Uterus (tissue), 4 donors: ENCODE data around the gene SLC12A6. TPM values are rescaled to one million over a fixed set of nuclear protein-coding genes. Genes with fewer than 3 reads are reported as not detected.

Source experiments
- DNase-seq, 2 donors: peaks; one replicate each; pipeline ENCODE4 v3.0.0-alpha.2; 2019 to 2020
- H3K27ac ChIP-seq, 2 donors: fragments of 200-600 bp; sonication (generic); 1 replicate in 1 of 2; 2 replicates in 1 of 2; pipeline ENCODE4 v1.5.1; 2016 to 2018
- H3K27me3 ChIP-seq, 2 donors: fragments of 200-600 bp; sonication (generic); one replicate each; pipeline ENCODE4 v1.5.1; 2018 to 2019; ENCODE audit warnings: control low read depth in 1 of 2
- H3K36me3 ChIP-seq, 2 donors: fragments of 200-600 bp; sonication (generic); one replicate each; pipeline ENCODE4 v1.5.1; 2019; ENCODE audit warnings: control low read depth in 1 of 2
- H3K4me1 ChIP-seq, 2 donors: fragments of 200-600 bp; sonication (generic); one replicate each; pipeline ENCODE4 v1.5.1; 2018 to 2019; ENCODE audit warnings: control low read depth in 1 of 2
- H3K4me3 ChIP-seq, 2 donors: fragments of 200-600 bp; sonication (generic); 1 replicate in 1 of 2; 2 replicates in 1 of 2; pipeline ENCODE4 v1.5.1; 2018 to 2019; ENCODE audit warnings: mild to moderate bottlenecking in 1 of 2
- H3K9me3 ChIP-seq, 2 donors: fragments of 200-600 bp; sonication (generic); one replicate each; pipeline ENCODE4 v1.5.1; 2019; ENCODE audit warnings: control low read depth in 1 of 2
- POLR2A ChIP-seq, 2 donors: fragments of 450-650 bp; IDR thresholded peaks; one replicate each; pipeline ENCODE4 v1.6.1; 2016; ENCODE audit warnings: antibody characterized with exemption in 2 of 2, mild to moderate bottlenecking in 1 of 2, moderate library complexity in 1 of 2
- intact Hi-C: fragments of 100-400 bp; cut with DNase I; formaldehyde crosslinking; loops from one replicate; pipeline ENCODE4 v1.15.1; 2023; ENCODE audit warnings: low total_unique reads
- total RNA-seq, 4 donors: library from RNA; depleted of rRNA in 3 of 4; stranded (reverse); fragments of >200 nt in 3 of 4; gene quantifications; one replicate each; pipeline versions ENCODE4 v1.1.0 to v1.2.4, GENCODE V29; 2014 to 2023
- TF ChIP-seq, protein P1 (sequence below), 4 experiments: fragments of 200-600 bp in 2 of 4; fragments of 450-650 bp in 2 of 4; sonication (generic) in 2 of 4; IDR thresholded peaks; one replicate each; pipeline ENCODE4 v1.5.1; 2016 to 2019; ENCODE audit warnings: antibody characterized with exemption in 4 of 4, mild to moderate bottlenecking in 2 of 4, moderate library complexity in 1 of 4
- donor health status: DM: yes; HTN: yes; CAD: no.

The SLC12A6 gene
- total RNA-seq, 4 donors from 2014 or later = 16.8 to 26.9 (median 22.2) TPM

DNA sequence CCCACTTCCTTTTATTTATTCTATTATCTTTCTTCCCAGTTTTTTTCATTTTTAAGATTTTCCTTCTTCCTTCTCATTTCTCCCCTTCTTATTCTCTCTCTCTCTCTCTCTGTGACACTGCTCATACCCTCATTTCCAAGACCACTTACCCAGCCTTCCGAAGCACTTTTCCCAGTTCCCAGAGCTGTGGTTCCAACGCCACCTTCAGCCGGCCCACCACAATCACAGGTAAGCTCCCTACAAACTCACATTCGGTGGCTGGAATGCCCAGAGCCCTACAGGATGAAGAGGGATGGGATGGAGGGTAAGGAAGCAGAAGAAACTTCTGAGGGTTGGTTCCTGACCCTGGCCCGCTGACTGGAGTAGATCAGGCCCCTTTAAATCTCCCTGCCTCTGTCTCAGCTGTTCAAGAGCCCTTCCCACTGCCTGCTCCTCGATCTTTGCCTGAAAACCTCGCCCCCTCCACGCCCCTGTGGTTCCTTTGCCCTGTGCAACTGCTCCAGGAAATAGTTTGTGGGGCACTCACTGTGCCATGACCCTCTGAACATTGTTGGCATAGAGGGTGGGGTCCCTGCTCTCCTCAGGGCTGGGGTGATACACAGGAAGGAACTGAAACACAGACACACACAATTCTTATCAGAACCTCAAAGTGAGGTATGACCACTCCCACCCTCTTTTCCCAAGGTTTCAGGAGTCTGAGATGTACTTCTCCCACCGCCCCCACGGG lies 24.6 kb upstream of the SLC12A6 start:
- H3K4me3 ChIP-seq = no peak overlapping the region
- no peaks in the 10 kb centered on the region for H3K27me3 ChIP-seq
- H3K27ac ChIP-seq = no peak overlapping the region

DNA sequence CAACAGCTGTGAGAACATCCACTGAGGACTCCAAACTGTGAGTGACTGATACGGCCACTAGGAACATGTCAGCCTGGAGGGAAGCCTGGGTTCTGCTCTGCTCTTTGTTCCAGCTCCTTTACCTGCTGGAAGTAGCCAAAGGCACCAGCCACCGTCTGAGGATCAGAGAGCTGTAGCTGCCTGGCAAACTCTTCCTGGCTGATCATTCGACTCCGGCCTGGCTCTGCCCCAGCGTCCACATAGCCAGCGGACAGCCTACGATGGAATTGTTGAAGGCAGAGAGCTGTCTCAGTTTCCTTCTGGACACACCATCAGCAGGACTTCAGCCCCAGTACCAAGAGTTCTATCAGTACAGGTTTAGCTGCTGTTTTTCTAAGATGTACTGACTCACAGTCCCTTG lies 23.7 kb upstream of the SLC12A6 start:
- Histone ChIP-seq H3K27me3 (no peaks in the 10 kb centered on the region), H3K4me3 (no peak overlapping the region), H3K4me1 (no peaks in the 10 kb centered on the region), H3K9me3 (no peaks in the 10 kb centered on the region), H3K27ac (no peak overlapping the region), H3K36me3 (no peaks in the 10 kb centered on the region)
- no peak for DNase-seq
- TF ChIP-seq POLR2A (IDR thresholded peaks at IDR 0.05) = no peak
- TF ChIP-seq, protein P1, sequence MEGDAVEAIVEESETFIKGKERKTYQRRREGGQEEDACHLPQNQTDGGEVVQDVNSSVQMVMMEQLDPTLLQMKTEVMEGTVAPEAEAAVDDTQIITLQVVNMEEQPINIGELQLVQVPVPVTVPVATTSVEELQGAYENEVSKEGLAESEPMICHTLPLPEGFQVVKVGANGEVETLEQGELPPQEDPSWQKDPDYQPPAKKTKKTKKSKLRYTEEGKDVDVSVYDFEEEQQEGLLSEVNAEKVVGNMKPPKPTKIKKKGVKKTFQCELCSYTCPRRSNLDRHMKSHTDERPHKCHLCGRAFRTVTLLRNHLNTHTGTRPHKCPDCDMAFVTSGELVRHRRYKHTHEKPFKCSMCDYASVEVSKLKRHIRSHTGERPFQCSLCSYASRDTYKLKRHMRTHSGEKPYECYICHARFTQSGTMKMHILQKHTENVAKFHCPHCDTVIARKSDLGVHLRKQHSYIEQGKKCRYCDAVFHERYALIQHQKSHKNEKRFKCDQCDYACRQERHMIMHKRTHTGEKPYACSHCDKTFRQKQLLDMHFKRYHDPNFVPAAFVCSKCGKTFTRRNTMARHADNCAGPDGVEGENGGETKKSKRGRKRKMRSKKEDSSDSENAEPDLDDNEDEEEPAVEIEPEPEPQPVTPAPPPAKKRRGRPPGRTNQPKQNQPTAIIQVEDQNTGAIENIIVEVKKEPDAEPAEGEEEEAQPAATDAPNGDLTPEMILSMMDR (IDR thresholded peaks at IDR 0.05) = no peak
- intact Hi-C loops = no loop called here

More for the DNA sequence above, 24.6 kb upstream of the SLC12A6 start:
- no peak for TF ChIP-seq POLR2A (IDR thresholded peaks at IDR 0.05)
- TF ChIP-seq, protein P1 (IDR thresholded peaks at IDR 0.05) = no peak
- no peaks in the 10 kb centered on the region for H3K36me3 ChIP-seq
- DNase-seq = no peak
- intact Hi-C loops = no loop called here
- no peaks in the 10 kb centered on the region for H3K9me3 ChIP-seq
- H3K4me1 ChIP-seq = no peaks in the 10 kb centered on the region

DNA sequence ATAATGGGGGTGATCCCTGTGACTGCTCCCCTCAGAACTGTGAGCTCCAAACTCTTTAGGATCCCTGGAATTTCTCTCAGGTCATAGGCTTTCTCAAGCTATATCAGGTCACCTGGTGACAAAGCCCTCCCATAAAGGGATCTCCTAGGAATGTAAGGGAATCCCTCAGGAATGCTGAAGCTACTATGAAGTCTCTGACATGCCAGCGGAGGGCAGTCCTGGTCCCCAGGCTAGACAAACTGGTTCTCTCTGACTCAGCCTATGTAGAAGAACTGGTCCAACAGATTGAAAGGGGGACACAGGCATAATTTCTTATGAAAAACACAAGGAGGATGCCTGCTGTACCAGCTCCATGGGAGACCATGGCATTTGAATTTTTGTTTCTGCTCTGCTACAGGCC lies 22.7 kb upstream of the SLC12A6 start:
- no peak for DNase-seq
- intact Hi-C loops = no loop called here
- no peaks in the 10 kb centered on the region for H3K27me3 ChIP-seq
- no peaks in the 10 kb centered on the region for H3K36me3 ChIP-seq
- no peaks in the 10 kb centered on the region for H3K4me1 ChIP-seq
- no peak overlapping the region for H3K4me3 ChIP-seq
- TF ChIP-seq POLR2A (IDR thresholded peaks at IDR 0.05) = no peak
- TF ChIP-seq, protein P1 (IDR thresholded peaks at IDR 0.05) = no peak
- no peak overlapping the region for H3K27ac ChIP-seq
- H3K9me3 ChIP-seq = no peaks in the 10 kb centered on the region

DNA sequence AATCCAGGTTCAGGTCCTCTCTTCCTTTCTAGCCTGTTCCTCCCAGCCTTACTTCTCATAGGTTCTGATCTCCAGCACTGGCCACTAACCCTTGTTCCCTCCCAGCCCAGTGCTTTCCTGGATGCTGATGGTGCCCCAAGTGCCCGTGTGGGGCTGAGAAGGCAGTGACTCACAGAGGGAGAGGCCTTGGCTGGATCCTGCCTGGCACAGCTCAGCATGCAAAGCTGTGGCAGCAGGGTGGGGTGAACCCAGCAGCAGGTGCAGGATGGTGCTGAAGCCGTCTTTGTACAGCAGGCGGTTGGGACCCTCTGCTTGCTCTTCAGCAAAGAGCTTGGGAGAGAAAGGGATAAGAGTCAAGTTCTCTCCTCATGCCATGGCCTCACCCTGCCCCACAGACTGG lies 21.8 kb upstream of the SLC12A6 start:
- Histone ChIP-seq H3K4me1 (no peaks in the 10 kb centered on the region), H3K27ac (no peak overlapping the region), H3K27me3 (no peaks in the 10 kb centered on the region), H3K36me3 (no peaks in the 10 kb centered on the region), H3K9me3 (no peaks in the 10 kb centered on the region), H3K4me3 (no peak overlapping the region)
- TF ChIP-seq POLR2A (IDR thresholded peaks at IDR 0.05) = no peak
- TF ChIP-seq, protein P1 (IDR thresholded peaks at IDR 0.05) = no peak
- DNase-seq = no peak
- intact Hi-C loops = no loop called here

DNA sequence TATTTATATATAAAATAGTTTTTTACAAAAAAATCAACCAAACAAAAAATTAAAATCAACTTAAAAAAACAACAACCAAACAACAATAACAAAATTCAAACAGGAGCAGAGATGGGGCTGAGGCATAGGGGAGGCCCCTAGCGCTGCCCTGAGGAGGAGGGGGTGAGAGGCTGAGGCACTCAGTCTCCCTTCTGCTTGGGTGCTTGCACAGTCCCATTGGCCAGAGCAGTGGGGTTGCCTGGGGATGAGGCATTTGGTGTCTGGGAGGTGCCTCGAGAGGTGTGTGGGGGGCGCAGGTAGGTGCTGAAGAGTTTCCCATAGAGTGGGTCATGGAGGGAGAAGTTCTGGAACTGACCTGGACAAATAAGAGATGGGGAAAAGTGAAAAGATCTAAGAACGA lies 21.4 kb upstream of the SLC12A6 start:
- H3K9me3 ChIP-seq = no peaks in the 10 kb centered on the region
- H3K4me1 ChIP-seq = no peaks in the 10 kb centered on the region
- intact Hi-C loops = no loop called here
- no peak overlapping the region for H3K4me3 ChIP-seq
- H3K27ac ChIP-seq = no peak overlapping the region
- H3K27me3 ChIP-seq = no peaks in the 10 kb centered on the region
- TF ChIP-seq, protein P1 (IDR thresholded peaks at IDR 0.05) = no peak
- TF ChIP-seq POLR2A (IDR thresholded peaks at IDR 0.05) = no peak
- no peak for DNase-seq
- H3K36me3 ChIP-seq = no peaks in the 10 kb centered on the region
